Effector memory CD8-positive, alpha-beta T cell (primary cell): Measurements from ENCODE around the gene AARS1.
"Not testable (repeated sequence)": the region's sequence is repeated elsewhere in the genome, so short reads cannot be mapped to it uniquely, and the experiment has no call there.

ENCODE experiments used
- ATAC-seq: fragments of 150-1000 bp; cut with Tn5 transposase; replicated peaks from 2 replicates; pipeline ENCODE4 v1.10.0; 2021; ENCODE audit warnings: mild to moderate bottlenecking, moderate library complexity
- DNase-seq, 3 experiments: peaks; one replicate each; pipeline ENCODE4 v3.0.0; 2021
- H3K27ac Mint-ChIP-seq, 2 donors: one replicate each; pipeline ENCODE4 v1.8.0; 2022; ENCODE audit warnings: mild to moderate bottlenecking in 2 of 2, mixed read lengths in 2 of 2, moderate library complexity in 2 of 2
- H3K27me3 Mint-ChIP-seq, 2 donors: one replicate each; pipeline ENCODE4 v1.8.0; 2022; ENCODE audit warnings: mixed read lengths in 2 of 2
- H3K36me3 Mint-ChIP-seq: one replicate; pipeline ENCODE4 v1.8.0; 2022; ENCODE audit warnings: mild to moderate bottlenecking, moderate library complexity, mixed read lengths; ENCODE audit not compliant: insufficient read depth
- H3K4me1 Mint-ChIP-seq, 2 donors: one replicate each; pipeline ENCODE4 v1.8.0; 2022; ENCODE audit warnings: low read depth in 2 of 2, mixed read lengths in 2 of 2
- H3K4me3 Mint-ChIP-seq, 2 donors: one replicate each; pipeline ENCODE4 v1.8.0; 2022; ENCODE audit warnings: mild to moderate bottlenecking in 2 of 2, mixed read lengths in 2 of 2, moderate library complexity in 2 of 2
- H3K9me3 Mint-ChIP-seq, 2 donors: one replicate each; pipeline ENCODE4 v1.8.0; 2022; ENCODE audit warnings: mixed read lengths in 2 of 2

AARS1 gene

GRCh38 chr16:70298988-70299938 is 10.0 kb upstream of the AARS1 start, which contains the start of gene DDX19B:
Gene DDX19B (plus strand): TSS chr16:70299186. CDS start chr16:70299298, 112 bp downstream.
- no peaks in the 10 kb centered on the region for H3K27me3 Mint-ChIP-seq
- peaks cover 0 to 1% of the 10 kb centered on the region in 2 donors for H3K9me3 Mint-ChIP-seq
- peak within 1 kb of the TSS; percentile 91 to 95 for H3K4me3 Mint-ChIP-seq
- ATAC-seq (peak; percentile 78), DNase-seq (peak; percentile 29 to 49 (median 38))
- peaks cover 14% of the 10 kb centered on the region for H3K36me3 Mint-ChIP-seq
- H3K27ac Mint-ChIP-seq, result peak within 1 kb of the TSS; percentile 98
- peaks cover 20 to 41% of the 10 kb centered on the region in 2 donors for H3K4me1 Mint-ChIP-seq

GRCh38 chr16:70295634-70296033 is 6.3 kb upstream of the AARS1 start:
- Mint-ChIP-seq H3K36me3 (peaks cover 10% of the 10 kb centered on the region), H3K27me3 (no peaks in the 10 kb centered on the region), H3K4me1 (peaks cover 14 to 19% of the 10 kb centered on the region in 2 donors), H3K9me3 (no peaks in the 10 kb centered on the region), H3K4me3 (no peak overlapping the region), H3K27ac (no peak overlapping the region)
- ATAC-seq (no peak), DNase-seq (no peak)

- Mint-ChIP-seq H3K4me1 (peaks cover 8 to 12% of the 10 kb centered on the region in 2 donors), H3K9me3 (no peaks in the 10 kb centered on the region), H3K27ac (no peak overlapping the region), H3K4me3 (no peak overlapping the region), H3K27me3 (no peaks in the 10 kb centered on the region), H3K36me3 (peaks cover 14% of the 10 kb centered on the region)
- ATAC-seq (no peak), DNase-seq (no peak)
These were observed 5.2 kb upstream of the AARS1 start for GRCh38 chr16:70294385-70295025.

GRCh38 chr16:70292148-70292547 is 2.8 kb upstream of the AARS1 start:
- not testable (repeated sequence) for H3K4me3 Mint-ChIP-seq, ATAC-seq, H3K9me3 Mint-ChIP-seq, DNase-seq, H3K27me3 Mint-ChIP-seq, H3K27ac Mint-ChIP-seq
- peaks cover 19% of the 10 kb centered on the region for H3K36me3 Mint-ChIP-seq
- peaks cover 10 to 16% of the 10 kb centered on the region in 2 donors for H3K4me1 Mint-ChIP-seq

- Mint-ChIP-seq H3K9me3 (no peaks in the 10 kb centered on the region), H3K27me3 (no peaks in the 10 kb centered on the region), H3K36me3 (peaks cover 19% of the 10 kb centered on the region), H3K4me3 (no peak overlapping the region), H3K27ac (no peak overlapping the region), H3K4me1 (peaks cover 10 to 16% of the 10 kb centered on the region in 2 donors)
- ATAC-seq (no peak), DNase-seq (no peak)
These were observed 1.7 kb upstream of the AARS1 start for GRCh38 chr16:70290949-70291519.

- H3K27me3 Mint-ChIP-seq, H3K9me3 Mint-ChIP-seq, DNase-seq, ATAC-seq: not testable (repeated sequence)
- peaks cover 16 to 35% of the 10 kb centered on the region in 2 donors for H3K4me1 Mint-ChIP-seq
- H3K4me3 Mint-ChIP-seq, result peak overlapping the region; percentile 94 to 97
- H3K36me3 Mint-ChIP-seq, result peaks cover 21% of the 10 kb centered on the region
- H3K27ac Mint-ChIP-seq, result peak overlapping the region in 1 of 2 donors; percentile 97
These were observed 1.9 kb downstream of the AARS1 start for GRCh38 chr16:70287304-70287971.

- peaks cover 88% of the 10 kb centered on the region for H3K36me3 Mint-ChIP-seq
- no peak for ATAC-seq
- no peaks in the 10 kb centered on the region for H3K27me3 Mint-ChIP-seq
These were observed 12.9 kb downstream of the AARS1 start for GRCh38 chr16:70276392-70276791.

GRCh38 chr16:70271696-70272095 is 17.6 kb downstream of the AARS1 start:
- Mint-ChIP-seq H3K9me3 (no peaks in the 10 kb centered on the region), H3K4me3 (no peak overlapping the region), H3K27ac (no peak overlapping the region), H3K36me3 (peaks cover 83% of the 10 kb centered on the region), H3K27me3 (no peaks in the 10 kb centered on the region), H3K4me1 (no peaks in the 10 kb centered on the region)
- ATAC-seq (no peak), DNase-seq (no peak)

More at GRCh38 chr16:70276392-70276791, 12.9 kb downstream of the AARS1 start:
- no peak overlapping the region for H3K27ac Mint-ChIP-seq
- no peak for DNase-seq
- H3K4me3 Mint-ChIP-seq, result no peak overlapping the region
- no peaks in the 10 kb centered on the region for H3K4me1 Mint-ChIP-seq
- H3K9me3 Mint-ChIP-seq, result no peaks in the 10 kb centered on the region

GRCh38 chr16:70270176-70270575 is 19.1 kb downstream of the AARS1 start:
- Mint-ChIP-seq H3K27me3 (no peaks in the 10 kb centered on the region), H3K27ac (no peak overlapping the region), H3K36me3 (peaks cover 79% of the 10 kb centered on the region), H3K4me3 (no peak overlapping the region), H3K4me1 (no peaks in the 10 kb centered on the region), H3K9me3 (no peaks in the 10 kb centered on the region)
- DNase-seq (no peak), ATAC-seq (no peak)

GRCh38 chr16:70269471-70269870 is 19.8 kb downstream of the AARS1 start:
- Mint-ChIP-seq H3K27ac (no peak overlapping the region), H3K4me1 (no peaks in the 10 kb centered on the region), H3K9me3 (no peaks in the 10 kb centered on the region), H3K27me3 (no peaks in the 10 kb centered on the region), H3K36me3 (peaks cover 82% of the 10 kb centered on the region), H3K4me3 (no peak overlapping the region)
- no peak for DNase-seq
- ATAC-seq, result no peak

- peaks cover 75% of the 10 kb centered on the region for H3K36me3 Mint-ChIP-seq
- H3K27me3 Mint-ChIP-seq, DNase-seq, H3K4me3 Mint-ChIP-seq, ATAC-seq, H3K9me3 Mint-ChIP-seq, H3K4me1 Mint-ChIP-seq, H3K27ac Mint-ChIP-seq: not testable (repeated sequence)
These were observed 21.4 kb downstream of the AARS1 start for GRCh38 chr16:70267922-70268321.

GRCh38 chr16:70267516-70267915 is 21.8 kb downstream of the AARS1 start:
- peak in 2 of 3 experiments; percentile 9 to 16 for DNase-seq
- no peak for ATAC-seq
- Mint-ChIP-seq H3K4me3 (no peak overlapping the region), H3K9me3 (no peaks in the 10 kb centered on the region), H3K27ac (no peak overlapping the region), H3K36me3 (peaks cover 75% of the 10 kb centered on the region), H3K27me3 (no peaks in the 10 kb centered on the region), H3K4me1 (no peaks in the 10 kb centered on the region)

- H3K27me3 Mint-ChIP-seq, H3K4me3 Mint-ChIP-seq, H3K27ac Mint-ChIP-seq, H3K4me1 Mint-ChIP-seq, ATAC-seq, H3K9me3 Mint-ChIP-seq, DNase-seq: not testable (repeated sequence)
- peaks cover 52% of the 10 kb centered on the region for H3K36me3 Mint-ChIP-seq
These were observed 29.4 kb downstream of the AARS1 start for GRCh38 chr16:70259903-70260302.
